ENCODE measurements around the gene NACAD.

Gene NACAD

DNA sequence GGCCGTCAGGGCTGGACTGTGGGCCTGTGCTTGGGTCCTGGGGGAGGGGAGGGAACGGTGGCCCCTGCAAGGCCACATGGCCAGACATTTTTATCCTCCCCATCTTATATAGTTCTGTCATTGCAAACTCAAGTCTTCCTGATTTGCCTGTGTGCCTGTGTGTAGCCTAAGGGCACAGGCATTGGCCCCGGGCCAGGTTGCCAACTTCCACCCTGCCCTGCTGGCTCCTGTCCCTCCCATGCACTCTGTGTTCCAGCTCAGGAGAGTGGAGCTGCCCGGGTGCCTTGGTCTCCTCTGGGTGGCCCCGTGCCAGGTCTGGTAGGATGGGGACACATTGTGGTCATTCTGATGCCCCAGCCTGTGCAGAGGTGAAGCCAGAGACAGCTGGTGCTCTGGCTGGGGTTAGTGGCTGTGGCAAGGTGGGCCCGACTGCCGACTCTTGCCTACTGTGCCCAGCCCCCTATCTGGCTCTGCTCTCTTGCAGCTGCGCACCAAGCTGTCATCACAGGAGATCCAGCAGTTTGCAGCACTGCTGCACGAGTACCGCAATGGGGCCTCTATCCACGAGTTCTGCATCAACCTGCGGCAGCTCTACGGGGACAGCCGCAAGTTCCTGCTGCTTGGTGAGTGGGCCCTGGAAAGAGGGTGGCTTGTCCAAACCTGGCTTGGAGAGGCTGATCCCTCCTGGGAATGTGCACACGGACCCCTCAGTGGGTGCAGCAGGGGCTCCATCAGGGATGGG, 14.8 kb downstream of the NACAD start:
- DNase-seq (ENCODE audit: low spot score): no peak

DNA sequence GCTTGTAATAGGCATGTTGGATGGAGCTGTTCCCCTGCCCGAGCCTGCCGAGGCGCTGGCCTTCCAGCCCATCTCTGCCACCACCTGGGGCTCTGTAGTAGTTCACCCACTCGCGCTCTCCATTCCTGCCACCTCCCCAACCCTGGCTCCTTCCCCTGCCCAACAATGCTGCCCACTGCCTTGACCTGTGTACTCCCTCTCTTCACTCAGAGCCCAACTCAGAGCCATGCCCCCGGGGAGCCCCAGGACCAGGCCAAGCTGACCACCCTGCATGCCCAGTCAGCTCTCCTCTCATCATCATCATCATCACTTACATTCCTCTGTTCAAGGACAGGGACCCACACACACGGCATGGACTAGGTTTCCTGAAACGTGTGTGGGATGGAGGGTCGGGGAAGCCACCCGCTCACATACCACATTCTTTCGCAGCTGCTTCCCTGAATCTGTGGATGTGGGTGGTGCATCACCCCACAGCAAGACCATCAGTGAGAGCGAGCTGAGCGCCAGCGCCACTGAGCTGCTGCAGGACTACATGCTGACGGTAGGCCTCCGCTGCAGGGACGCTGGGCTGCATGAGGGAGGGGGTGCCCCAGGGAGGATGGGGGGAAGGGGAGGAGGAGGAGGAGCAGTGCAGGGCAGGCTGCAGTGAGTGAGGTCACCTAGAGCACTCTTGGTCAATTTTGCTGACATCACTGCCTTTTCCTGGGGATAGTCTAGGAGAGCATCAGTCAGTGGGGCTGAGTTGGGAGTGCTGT, 15.6 kb downstream of the NACAD start:
- DNase-seq (ENCODE audit: low spot score): no peak

DNA sequence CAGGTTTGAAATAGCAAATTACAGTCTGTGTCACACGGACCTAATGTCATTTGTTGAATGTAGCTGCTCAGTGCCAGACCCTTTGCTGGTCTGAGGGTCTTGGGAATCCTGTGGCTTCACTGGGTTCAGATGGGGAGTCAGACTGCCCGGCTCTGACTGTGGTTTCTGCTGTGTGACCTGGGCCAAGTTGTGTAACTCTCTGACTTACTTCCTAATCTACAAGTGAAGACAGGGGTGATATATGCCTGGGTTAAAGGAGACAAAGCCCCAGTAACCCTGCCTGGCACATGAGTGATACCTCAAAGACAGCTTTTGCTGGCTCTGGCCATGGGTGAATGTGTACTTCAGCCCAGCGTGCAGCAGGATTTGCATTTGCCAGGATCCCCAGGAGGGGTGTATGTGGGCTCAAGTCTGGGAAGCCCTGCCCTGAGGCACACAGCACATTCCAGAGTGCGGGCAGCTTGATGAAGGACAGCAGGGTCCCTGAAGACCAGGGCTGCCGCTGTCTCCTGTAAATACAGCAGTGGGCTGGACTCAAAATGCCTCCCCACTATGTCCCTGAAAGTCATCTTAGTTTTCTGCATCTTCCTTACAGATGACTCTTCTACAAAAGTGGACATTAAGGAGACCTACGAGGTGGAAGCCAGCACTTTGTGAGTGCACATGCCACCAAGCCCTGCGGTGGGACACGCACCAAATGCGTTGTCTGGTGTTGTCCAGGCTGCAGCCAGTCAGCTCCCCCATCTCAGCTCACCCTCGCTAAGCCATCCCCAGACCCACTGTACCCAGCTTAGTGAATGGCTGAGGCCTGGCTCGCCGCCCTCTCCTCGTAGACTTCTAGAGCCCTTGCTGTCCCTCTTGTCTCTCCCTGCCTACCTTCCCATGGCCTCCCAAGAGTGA, 16.4 kb downstream of the NACAD start:
- no peak for DNase-seq (ENCODE audit: low spot score)

GRCh38 chr7:45071528-45071927, 17.2 kb downstream of the NACAD start:
- no peak for DNase-seq (ENCODE audit: low spot score)

GRCh38 chr7:45070254-45070642, 18.5 kb downstream of the NACAD start:
- no peak for DNase-seq (ENCODE audit: low spot score)

DNA sequence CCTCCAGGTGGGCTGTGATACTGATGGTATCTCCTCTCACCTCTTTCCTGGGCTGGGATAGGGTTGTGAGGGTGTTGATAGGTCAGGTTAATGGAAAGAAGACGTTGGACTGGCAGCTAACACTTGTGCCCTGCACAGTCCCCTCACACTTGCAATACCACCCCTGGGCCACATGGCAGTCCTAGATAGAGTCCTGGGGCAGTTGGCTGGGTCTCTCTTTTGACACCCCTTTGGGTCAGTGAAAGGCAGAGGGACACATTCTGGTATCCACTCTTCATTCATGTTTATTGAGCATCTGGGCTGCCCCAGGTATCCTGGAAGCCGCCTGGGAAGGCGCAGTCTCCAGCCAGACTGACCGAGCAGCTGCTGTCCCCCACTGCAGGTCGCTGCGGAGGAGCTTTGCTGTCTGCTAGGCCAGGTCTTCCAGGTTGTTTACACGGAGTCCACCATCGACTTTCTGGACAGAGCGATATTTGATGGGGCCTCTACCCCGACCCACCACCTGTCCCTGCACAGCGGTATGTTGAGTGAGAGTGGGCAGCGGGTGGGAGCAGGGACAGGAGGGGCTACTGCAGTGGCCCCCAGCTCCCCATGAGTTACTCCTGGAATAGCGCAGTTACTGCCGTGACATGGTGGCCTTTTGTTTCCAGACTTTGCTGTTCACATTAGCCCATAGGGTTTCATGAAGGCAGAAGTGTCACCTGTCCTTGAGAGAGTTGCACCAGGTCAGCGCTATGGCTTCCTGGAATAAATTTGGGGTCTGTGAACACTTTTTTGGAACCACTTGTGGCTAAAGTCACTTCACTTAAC, 19.1 kb downstream of the NACAD start:
- no peak for DNase-seq (ENCODE audit: low spot score)

DNA sequence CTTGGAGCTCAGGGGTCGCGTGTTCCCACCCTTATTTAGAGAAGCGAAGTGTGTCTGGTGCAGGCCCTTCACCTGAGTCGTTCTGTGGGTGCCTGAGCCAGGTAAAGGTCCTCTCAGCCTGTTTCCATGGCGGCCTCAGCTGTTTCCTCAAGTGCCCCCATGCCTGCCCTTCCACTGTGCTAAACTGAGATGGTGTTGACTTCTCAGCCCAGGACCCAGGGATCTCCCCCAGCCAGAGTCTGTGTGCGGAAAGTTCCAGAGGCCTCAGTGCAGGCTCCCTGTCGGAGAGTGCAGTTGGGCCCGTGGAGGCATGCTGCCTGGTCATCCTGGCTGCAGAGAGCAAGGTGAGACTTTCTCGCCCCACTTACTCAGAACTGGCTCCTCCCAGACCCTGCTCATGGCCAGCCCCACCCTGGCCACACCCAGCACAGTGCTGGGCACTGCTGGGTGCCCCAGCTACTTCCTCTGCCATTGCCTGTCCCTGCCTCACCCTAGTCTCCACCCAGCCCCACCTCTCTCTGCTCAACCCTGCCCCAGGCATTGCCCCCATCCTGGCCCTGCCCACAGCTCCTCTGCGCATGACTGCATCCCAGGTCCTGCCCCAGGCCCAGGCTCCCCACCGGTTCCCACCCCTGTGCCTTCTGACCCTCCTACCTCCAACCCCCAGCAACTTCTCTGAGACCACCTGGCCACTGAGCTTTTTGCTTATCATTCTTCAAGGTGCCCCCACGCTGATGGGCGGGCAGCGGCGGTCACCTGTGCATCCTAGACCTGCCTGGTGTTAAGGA, 20.3 kb downstream of the NACAD start:
- no peak for DNase-seq (ENCODE audit: low spot score)

DNA sequence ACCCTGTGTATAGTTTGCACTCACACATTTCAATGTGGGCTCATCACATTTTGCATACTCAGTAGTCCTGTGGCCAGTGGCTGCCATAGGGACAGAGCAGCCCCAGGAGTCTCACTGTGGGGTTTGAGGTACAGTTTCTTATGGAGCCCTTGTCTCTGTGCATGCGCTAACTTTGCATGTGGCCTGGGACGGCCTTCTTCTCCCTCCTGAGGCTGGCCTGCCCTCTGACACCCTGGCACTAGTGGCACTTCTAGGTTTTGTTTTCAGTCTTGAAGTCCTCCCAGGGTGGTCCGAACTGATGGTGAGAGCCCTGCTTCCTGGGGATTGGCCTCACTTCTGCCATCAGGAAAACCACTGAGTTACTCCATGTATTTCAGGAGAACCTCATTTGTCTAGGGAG, 21.2 kb downstream of the NACAD start:
- no peak for DNase-seq (ENCODE audit: low spot score)

DNA sequence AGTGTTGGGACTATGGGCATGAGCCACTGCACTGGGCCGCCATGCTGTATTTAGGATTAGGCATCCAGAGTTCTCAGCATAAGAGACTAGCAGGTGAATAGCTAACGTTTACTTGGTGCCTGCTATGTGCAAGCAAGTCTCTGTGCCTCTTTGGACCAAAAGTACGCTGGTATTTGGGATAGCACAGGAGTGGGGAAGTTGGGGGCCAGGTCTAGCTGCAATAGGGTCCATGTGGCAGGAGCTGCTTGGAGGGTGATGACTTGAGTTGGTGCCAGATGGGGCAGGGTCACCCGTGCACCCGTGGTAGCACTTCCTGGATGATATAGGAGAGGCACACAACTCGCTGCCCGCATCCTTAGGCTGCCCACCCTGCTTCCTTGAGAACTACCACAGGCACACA, 22.4 kb downstream of the NACAD start:
- DNase-seq (ENCODE audit: low spot score): no peak

DNA sequence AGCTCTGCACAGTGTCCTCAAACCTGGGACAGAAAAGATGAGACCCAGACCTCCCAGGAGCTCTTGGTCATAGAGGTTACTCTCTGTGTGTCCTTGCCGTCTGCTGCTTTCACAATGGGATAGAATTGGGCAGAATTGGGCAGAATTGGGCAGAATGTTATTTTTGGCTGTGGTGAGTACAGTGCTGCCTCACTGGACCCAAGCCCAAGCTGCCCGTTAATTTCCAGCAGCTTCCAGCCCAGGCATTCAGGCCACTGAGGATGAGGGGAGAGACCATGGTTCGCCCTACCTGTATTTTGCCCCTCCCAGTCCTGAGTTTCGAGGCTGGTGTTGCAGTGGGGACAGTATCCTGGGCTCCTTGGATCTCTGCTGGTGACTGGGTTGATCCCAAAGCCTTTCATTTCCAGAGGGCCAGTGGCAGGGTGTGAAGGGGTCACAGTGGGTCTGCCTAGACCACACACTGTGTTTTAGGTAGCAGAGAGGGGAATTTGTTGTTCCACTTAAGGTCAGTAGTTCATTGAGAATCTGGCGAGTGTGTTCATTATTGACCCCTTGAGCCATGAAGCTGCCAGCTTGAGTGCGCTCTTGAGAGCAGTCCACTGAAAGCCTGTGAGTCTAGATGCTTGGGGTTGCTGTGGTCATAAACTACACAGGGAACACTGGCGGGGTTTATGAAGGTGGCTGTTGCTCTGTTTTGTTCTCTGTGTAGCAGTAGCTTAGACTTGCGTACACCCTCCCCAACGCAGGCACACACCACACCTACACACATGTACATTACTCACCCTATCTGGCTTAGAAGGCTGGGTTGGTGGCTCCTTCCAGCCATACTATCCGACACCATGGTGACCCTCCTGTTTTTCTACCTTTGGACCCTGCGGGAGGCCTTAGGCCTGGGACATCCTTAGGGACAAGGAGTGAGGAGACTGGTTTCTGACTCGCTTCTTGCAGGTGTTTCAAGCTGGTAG, 23.5 kb downstream of the NACAD start:
- DNase-seq (ENCODE audit: low spot score): no peak

- no peak for DNase-seq (ENCODE audit: low spot score)
Measured at GRCh38 chr7:45064047-45064725, 24.6 kb downstream of the NACAD start.

DNA sequence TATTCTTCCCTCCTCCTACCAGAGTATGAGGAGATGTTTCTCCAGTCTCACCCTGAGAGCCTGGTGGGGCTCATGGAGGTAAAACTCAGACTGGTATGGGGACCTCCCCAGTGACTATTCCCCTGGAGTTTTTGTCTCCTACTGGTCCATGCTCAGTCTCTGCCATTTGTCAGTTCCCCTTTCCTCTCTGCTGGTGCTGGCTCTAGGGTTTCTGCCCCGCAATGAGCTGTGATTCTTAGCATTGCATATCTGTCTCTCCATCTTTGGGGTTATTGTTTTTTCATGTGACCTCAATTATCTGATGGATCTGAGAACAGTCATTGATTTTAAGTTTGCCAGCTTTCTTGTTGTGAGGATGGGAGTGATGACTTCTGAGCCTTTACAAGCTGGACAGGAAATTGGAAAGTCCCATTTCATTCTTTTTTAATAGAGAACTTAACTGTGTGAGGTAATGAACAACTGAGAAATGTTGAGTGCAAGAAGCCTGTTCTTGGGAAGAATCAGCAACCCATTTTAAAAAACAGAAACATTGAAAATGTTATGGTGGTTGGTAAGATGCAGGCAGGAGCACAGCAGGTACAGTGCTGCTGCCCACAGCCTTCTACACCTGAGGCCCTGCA, 26.9 kb downstream of the NACAD start:
- DNase-seq (ENCODE audit: low spot score): no peak

GRCh38 chr7:45061352-45061751, 27.4 kb downstream of the NACAD start:
- no peak for DNase-seq (ENCODE audit: low spot score)

DNA sequence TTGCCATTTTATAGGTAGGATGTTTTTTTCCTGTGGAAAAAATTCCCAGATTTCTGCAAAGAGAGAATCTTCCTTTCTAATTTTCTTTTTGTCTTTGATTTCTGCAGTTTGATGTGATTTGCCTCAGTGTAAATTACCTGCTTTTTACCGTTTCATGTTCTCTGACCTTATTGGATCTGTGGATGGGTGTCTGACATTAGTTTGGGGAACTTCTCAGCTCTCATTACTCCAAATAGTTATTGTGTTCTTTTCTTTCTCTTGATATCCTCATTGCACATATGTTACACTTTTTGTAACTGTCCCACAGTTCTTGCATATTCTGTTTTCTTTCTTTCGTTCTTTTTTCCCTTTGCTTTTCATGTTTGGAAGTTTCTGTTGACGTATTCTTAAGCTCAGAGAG, 28.5 kb downstream of the NACAD start:
- DNase-seq (ENCODE audit: low spot score): no peak

DNA sequence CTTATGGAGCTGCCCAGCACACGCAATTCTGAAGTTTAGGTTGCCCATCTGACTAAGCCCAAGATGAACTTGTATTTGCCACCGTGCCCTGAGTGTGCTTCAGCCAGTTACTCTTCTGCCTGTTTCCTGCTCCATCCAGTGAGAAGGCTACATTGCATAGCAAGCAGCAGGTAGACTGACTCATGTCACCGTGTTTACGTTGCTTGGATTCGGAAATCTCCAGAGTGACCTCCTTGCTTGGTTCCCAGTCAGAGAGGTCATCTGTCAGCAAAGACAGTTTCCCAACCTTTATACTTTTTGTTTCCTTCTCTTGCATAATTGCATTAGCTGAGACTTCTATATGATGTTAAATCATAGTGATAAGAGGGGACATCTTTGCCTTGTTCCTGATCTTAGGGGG, 30.9 kb downstream of the NACAD start:
- DNase-seq (ENCODE audit: low spot score): no peak

GRCh38 chr7:45055594-45056219, 33.1 kb downstream of the NACAD start:
- DNase-seq (ENCODE audit: low spot score): no peak

DNA sequence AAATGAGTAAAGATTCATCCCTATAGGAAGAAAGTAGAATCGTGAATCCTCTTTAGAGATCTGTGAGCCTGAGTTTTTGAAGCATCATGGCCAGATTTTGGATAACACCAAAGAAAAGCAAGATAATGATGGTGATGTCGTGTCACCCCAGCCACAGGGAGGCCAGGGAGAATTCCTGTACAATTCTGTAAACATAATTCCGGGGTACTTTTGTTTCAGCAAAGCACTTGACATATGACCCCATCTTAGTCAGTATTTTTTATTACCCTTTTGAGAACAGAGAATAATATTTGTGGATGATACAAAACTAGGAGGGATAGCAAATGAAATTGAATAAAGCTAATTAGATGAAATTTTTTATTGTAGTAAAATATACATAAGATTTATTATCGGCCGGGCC, 33.8 kb downstream of the NACAD start:
- DNase-seq (ENCODE audit: low spot score): no peak

DNA sequence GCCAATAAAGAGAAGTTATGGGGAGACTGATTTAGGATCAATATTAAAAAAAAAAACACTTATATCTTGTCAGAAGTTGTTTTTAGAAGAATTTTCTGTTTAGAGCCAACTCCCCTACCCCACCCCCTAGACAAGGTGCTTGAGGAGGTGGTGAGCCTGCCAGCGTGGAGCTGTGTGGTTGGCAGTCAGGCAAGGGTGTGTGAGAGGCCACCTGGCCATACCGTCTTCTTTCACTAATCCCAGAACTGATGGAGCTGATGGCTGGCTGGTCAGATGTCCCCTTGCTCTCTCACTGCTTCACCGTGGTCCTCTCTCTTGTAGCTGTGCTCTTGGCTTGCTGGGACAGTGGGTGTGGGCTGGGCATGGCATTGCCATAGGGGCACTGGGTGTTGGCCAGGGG, 34.3 kb downstream of the NACAD start:
- no peak for DNase-seq (ENCODE audit: low spot score)
